Panc1 (cell line): Measurements from ENCODE around the gene EFNB1. TPM values are rescaled to one million over a fixed set of nuclear protein-coding genes. Genes with fewer than 3 reads are reported as not detected.

Experiments used
- ATAC-seq: fragments of 200-7000 bp; cut with Tn5 transposase; 2 replicates; pipeline ENCODE4 v1.9.1; 2020; ENCODE audit warnings: mild to moderate bottlenecking, moderate library complexity
- BruUV-seq: library from RNA; stranded (reverse); fragments of 400-500 nt; replicated peaks from 2 replicates; lab custom pipeline; 2021; lab: Mats Ljungman, UMichigan
- CTCF ChIA-PET: fragments of 300-600 bp; sonication (Branson Sonifier 250); formaldehyde crosslinking; loops from one replicate; lab custom pipeline; 2022; ENCODE audit warnings: antibody characterized with exemption; lab: Charles Lee
- POLR2A ChIA-PET: fragments of 300-600 bp; sonication (Branson Sonifier 250); formaldehyde crosslinking; loops from one replicate; lab custom pipeline; 2022; ENCODE audit warnings: antibody characterized with exemption; lab: Charles Lee
- DNase-seq: peaks from one replicate; pipeline ENCODE4 v3.0.0-alpha.2; 2010; ENCODE audit warnings: low read depth, low spot score
- H3K27ac ChIP-seq: 2 replicates; pipeline ENCODE4 v1.5.1; 2011; ENCODE audit warnings: mild to moderate bottlenecking, low read length, inconsistent platforms
- H3K27me3 ChIP-seq: fragments of 200-500 bp; sonication (Bioruptor generic); 2 replicates; pipeline ENCODE4 v1.6.0; 2014; ENCODE audit warnings: low read length, inconsistent platforms; ENCODE audit not compliant: control insufficient read depth, insufficient read depth
- H3K36me3 ChIP-seq: fragments of 200-500 bp; sonication (Bioruptor generic); 2 replicates; pipeline ENCODE4 v1.5.1; 2014; ENCODE audit warnings: inconsistent platforms, mild to moderate bottlenecking, low read length, moderate library complexity; ENCODE audit not compliant: control insufficient read depth, insufficient read depth
- H3K4me1 ChIP-seq: 2 replicates; pipeline ENCODE4 v1.5.1; 2011; ENCODE audit warnings: inconsistent platforms, mild to moderate bottlenecking, low read length, moderate library complexity; ENCODE audit not compliant: control insufficient read depth, insufficient read depth
- H3K4me3 ChIP-seq, 2 experiments: 2 replicates each; pipeline ENCODE4 v1.5.1; 2011 to 2012; ENCODE audit warnings: low read depth in 2 of 2, low read length in 2 of 2, mild to moderate bottlenecking in 2 of 2, inconsistent platforms in 1 of 2, moderate library complexity in 1 of 2
- H3K9me3 ChIP-seq: fragments of 200-500 bp; sonication (Bioruptor generic); 2 replicates; pipeline ENCODE4 v1.5.1; 2014; ENCODE audit warnings: low read depth, mild to moderate bottlenecking, inconsistent platforms, low read length, moderate library complexity; ENCODE audit not compliant: control insufficient read depth, insufficient read depth
- CTCF ChIP-seq: fragments of 450-650 bp; IDR thresholded peaks from 2 replicates; pipeline ENCODE4 v1.5.1; 2017; ENCODE audit warnings: mild to moderate bottlenecking
- POLR2AphosphoS5 ChIP-seq: IDR thresholded peaks from 2 replicates; pipeline ENCODE4 v1.6.1; 2012; ENCODE audit warnings: mild to moderate bottlenecking, low read depth, low read length, moderate library complexity
- SIN3A ChIP-seq: IDR thresholded peaks from 2 replicates; pipeline ENCODE4 v1.6.1; 2012; ENCODE audit warnings: low read depth, mild to moderate bottlenecking, low read length, moderate library complexity, borderline replicate concordance; ENCODE audit not compliant: insufficient read depth
- TCF7L2 ChIP-seq: IDR thresholded peaks from 2 replicates; pipeline ENCODE4 v1.6.1; 2011; ENCODE audit warnings: mild to moderate bottlenecking, low read depth, low read length, inconsistent platforms
- in situ Hi-C: cut with HindIII; loops from 2 replicates; pipeline ENCODE4 v1.10.0; 2016; ENCODE audit warnings: low sequenced_read_pairs, low pct_unique_long_range_greater_than_20kb
- intact Hi-C: fragments of 100-400 bp; cut with micrococcal nuclease; formaldehyde crosslinking; loops from one replicate; pipeline ENCODE4 v1.10.0; 2022; ENCODE audit not compliant: unreplicated experiment
- total RNA-seq: library from RNA; stranded (reverse); gene quantifications from one replicate; pipeline ENCODE4 v1.2.1, GENCODE V29; 2021; ENCODE audit not compliant: unreplicated experiment
- TF ChIP-seq, protein P1 (sequence below), 2 experiments: IDR thresholded peaks; 2 replicates each; pipeline ENCODE4 v1.6.1; 2011 to 2012; ENCODE audit warnings: low read depth in 2 of 2, control low read depth in 1 of 2, low read length in 1 of 2, mild to moderate bottlenecking in 1 of 2, moderate library complexity in 1 of 2; ENCODE audit not compliant: insufficient read depth in 1 of 2

Gene EFNB1
- total RNA-seq, 1 experiment from 2014 or later: 12.9 TPM

DNA sequence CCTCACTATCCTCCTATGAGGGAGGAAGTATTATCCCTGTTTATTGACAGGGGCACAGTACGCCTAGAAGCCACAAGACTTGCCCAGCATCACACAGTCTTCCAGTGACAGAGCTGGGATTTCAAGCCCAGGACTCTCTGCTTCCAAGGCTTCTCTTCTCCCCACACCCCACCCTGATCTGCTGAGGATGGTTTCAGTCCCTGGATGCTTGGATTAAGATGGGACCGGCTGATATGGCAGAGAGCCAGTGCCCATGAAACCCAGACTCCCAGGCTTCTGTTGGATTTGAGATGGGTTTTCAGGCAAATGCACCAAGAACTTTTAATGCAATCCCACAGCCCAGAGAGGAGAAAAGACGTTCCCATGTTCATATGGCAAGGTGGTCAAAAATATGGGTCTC is 23.2 kb downstream of the EFNB1 start:
- BruUV-seq: no TSS peak
- H3K27me3 ChIP-seq: no peaks in the 10 kb centered on the region
- ChIA-PET POLR2A (no interaction called here), CTCF (no interaction called here)
- no peak overlapping the region for H3K4me3 ChIP-seq
- intact Hi-C loops (no loop called here), in situ Hi-C loops (no loop called here)
- H3K9me3 ChIP-seq: no peaks in the 10 kb centered on the region
- TF ChIP-seq, protein P1, sequence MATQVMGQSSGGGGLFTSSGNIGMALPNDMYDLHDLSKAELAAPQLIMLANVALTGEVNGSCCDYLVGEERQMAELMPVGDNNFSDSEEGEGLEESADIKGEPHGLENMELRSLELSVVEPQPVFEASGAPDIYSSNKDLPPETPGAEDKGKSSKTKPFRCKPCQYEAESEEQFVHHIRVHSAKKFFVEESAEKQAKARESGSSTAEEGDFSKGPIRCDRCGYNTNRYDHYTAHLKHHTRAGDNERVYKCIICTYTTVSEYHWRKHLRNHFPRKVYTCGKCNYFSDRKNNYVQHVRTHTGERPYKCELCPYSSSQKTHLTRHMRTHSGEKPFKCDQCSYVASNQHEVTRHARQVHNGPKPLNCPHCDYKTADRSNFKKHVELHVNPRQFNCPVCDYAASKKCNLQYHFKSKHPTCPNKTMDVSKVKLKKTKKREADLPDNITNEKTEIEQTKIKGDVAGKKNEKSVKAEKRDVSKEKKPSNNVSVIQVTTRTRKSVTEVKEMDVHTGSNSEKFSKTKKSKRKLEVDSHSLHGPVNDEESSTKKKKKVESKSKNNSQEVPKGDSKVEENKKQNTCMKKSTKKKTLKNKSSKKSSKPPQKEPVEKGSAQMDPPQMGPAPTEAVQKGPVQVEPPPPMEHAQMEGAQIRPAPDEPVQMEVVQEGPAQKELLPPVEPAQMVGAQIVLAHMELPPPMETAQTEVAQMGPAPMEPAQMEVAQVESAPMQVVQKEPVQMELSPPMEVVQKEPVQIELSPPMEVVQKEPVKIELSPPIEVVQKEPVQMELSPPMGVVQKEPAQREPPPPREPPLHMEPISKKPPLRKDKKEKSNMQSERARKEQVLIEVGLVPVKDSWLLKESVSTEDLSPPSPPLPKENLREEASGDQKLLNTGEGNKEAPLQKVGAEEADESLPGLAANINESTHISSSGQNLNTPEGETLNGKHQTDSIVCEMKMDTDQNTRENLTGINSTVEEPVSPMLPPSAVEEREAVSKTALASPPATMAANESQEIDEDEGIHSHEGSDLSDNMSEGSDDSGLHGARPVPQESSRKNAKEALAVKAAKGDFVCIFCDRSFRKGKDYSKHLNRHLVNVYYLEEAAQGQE (IDR thresholded peaks at IDR 0.05; ENCODE audit: insufficient read depth in 1 of 2, low read depth in 2 of 2, low read length in 1 of 2): no peak
- TF ChIP-seq SIN3A: no peak
- no peak for TF ChIP-seq TCF7L2
- TF ChIP-seq POLR2AphosphoS5: no peak
- TF ChIP-seq CTCF: no peak
- H3K36me3 ChIP-seq: no peaks in the 10 kb centered on the region
- DNase-seq: no peak
- H3K4me1 ChIP-seq: no peaks in the 10 kb centered on the region
- no peak for ATAC-seq
- H3K27ac ChIP-seq: no peak overlapping the region

GRCh38 chrX:68853665-68854251 is 24.9 kb downstream of the EFNB1 start:
- H3K4me1 ChIP-seq: no peaks in the 10 kb centered on the region
- POLR2A ChIA-PET: no interaction called here
- H3K27me3 ChIP-seq: no peaks in the 10 kb centered on the region
- no peak overlapping the region for H3K4me3 ChIP-seq
- no peaks in the 10 kb centered on the region for H3K9me3 ChIP-seq
- no peaks in the 10 kb centered on the region for H3K36me3 ChIP-seq
- DNase-seq (no peak), ATAC-seq (no peak)
- BruUV-seq: no TSS peak
- intact Hi-C loops: no loop called here
- H3K27ac ChIP-seq: no peak overlapping the region
- in situ Hi-C loops: no loop called here
- TF ChIP-seq POLR2AphosphoS5: no peak
- no peak for TF ChIP-seq SIN3A
- no peak for TF ChIP-seq TCF7L2
- no peak for TF ChIP-seq CTCF
- TF ChIP-seq, protein P1 (IDR thresholded peaks at IDR 0.05; ENCODE audit: insufficient read depth in 1 of 2, low read depth in 2 of 2, low read length in 1 of 2): no peak
- CTCF ChIA-PET: no interaction called here
